Activated CD4-positive, alpha-beta T cell treated with anti-CD3 and anti-CD28 coated beads for 1 hour (primary cell): ENCODE measurements around the gene KCNIP4.

ENCODE experiments used
- DNase-seq: peaks from one replicate; pipeline ENCODE4 v3.0.0-alpha.2; 2020

Gene KCNIP4

DNA sequence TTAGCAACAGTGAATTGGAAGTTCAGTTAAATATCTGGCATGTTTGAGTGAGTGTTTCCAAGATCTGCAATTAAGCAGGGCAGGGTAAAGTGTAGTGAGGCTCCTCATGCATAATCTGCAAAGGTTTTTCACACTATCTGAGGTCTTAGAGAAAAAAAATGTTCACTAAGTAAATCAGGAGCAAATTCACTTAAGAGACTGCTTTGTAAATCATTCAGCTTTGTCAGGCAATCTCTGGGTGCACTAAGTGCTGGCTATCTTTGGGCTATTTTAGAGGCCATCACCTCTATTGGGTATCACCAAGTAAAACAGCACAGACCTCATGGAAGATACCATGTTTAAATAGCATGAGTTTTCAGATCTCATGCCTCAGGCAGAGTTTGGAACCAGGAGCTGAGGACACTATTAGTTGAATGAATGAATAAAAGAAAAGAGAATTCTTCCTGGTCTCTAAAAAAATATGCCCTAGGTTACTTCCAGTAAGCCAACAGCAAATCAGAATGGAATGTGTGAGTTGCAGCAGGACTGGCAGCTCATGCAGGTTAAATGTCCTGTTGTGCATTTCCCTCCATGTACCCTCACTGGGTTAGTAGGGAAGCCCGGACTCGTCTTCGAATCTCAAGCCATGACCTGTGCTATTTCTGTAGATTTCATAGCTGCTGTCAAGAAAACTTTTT lies 195.3 kb downstream of the KCNIP4 start:
- no peak for DNase-seq

- no peak for DNase-seq
Observed at GRCh38 chr4:21752616-21753015, 196.0 kb downstream of the KCNIP4 start.

DNA sequence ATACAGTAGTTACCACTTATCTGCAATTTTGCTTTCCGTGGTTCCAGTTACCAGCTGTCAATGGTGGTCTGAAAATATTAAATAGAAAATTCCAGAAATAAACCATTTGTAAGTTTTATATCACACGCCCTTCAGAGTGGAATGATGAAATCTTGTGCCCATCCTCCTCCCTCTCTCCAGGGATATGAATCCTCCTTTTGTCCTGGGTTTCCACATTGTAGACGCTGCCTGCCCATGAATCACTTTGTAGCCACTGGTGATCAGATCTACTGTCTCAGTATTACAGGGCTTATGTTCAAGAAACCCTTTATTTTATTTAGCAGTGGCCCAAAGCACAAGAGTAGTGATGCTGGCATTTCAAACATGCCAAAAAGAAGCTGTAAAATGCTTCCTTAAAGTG lies 198.6 kb downstream of the KCNIP4 start:
- no peak for DNase-seq

DNA sequence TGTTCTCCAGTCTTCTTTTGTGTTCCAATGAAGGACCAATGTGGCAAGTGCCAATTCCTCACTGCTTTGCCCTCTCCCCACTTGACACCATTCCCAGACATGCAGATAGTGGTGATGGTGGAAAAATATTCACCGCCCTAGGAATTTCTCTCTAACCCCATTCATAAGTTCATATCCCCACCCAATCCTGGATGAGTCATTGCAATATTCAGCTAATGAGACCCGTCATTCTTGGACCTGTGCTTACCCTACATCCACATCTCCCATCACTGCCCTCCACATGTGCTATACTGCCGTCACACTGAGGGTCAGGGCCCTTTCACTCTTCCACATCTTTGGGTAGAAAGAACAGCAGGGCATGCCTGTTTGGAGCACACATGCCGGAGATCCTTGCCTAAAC lies 199.2 kb downstream of the KCNIP4 start:
- DNase-seq, result no peak

DNA sequence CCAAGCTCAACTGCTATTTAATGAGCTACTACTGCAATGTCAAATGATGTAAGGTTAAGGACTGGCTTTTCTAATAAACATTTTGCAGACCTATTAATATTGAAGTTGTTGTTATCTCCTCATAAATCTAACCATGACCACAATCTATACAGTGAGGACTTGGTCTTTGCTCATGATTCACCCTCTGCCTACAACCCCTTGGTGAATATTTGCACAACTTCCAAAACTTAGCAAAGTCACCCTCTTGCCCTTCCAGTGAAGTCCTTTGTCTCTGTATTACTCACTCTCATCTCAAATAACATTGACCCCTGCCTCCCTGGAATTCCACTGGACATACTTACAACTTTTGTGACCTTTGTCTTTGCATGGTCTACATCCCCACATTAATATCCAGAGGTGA lies 204.5 kb downstream of the KCNIP4 start:
- no peak for DNase-seq

GRCh38 chr4:21742326-21742725 lies 206.2 kb downstream of the KCNIP4 start:
- no peak for DNase-seq

GRCh38 chr4:21738821-21739220 lies 209.8 kb downstream of the KCNIP4 start:
- no peak for DNase-seq

GRCh38 chr4:21735866-21736265 lies 212.7 kb downstream of the KCNIP4 start:
- DNase-seq, result no peak

- no peak for DNase-seq
Observed at GRCh38 chr4:21733894-21734630, 214.5 kb downstream of the KCNIP4 start.

DNA sequence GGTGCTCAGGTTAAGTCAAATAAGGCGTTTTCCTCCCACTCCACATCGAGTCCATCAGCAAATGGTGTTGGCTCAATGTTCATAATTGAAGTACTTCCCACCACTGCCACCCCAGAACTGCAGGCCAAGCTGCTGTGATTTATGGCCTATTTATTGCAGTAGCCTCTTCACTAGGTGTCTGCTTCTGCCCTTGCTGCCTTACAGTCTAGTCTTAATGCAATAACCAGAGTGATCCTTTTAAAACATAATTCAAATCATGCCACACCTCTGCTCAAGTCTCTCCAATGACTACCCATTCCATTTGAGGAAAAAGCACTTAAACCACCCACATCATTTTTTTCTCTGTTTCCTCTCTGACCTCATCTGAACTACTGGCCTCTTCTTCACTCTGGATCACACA lies 220.3 kb downstream of the KCNIP4 start:
- DNase-seq, result no peak

- no peak for DNase-seq
Observed at GRCh38 chr4:21726255-21726815, 222.2 kb downstream of the KCNIP4 start.

- no peak for DNase-seq
Observed at GRCh38 chr4:21722157-21722839, 226.3 kb downstream of the KCNIP4 start.

- DNase-seq, result no peak
Observed at GRCh38 chr4:21716531-21716930, 232.0 kb downstream of the KCNIP4 start.

DNA sequence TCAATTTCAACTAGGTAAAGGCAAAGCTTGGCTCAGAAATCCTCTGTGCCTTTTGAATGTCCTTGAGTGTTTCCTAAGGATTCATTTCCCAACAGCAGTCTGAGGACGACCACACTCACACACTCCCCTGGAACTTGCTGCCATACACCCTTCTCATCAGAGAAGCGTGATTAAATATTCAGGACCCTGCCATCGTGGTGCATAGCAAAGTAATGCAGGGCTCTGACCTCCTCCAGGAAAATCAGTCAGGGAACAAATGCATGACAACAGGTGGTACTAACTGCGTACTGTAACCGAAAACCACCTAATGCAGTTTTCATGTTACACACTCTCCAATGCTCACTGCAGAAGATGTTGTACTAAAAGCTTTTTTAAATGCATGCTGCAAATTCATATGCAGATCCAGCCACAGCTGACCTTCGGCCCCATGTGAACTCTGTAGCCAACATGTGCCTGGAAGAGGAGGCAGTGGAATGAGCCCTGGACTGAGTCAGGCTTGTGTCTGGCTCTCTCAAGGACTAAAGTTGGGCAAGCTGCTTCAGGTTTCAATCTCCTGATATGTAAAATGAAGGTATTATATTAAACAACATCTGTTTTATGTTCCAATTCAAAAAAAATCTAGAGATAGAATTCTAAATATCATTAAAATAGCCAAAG lies 238.3 kb downstream of the KCNIP4 start:
- no peak for DNase-seq

GRCh38 chr4:21709761-21710160 lies 238.8 kb downstream of the KCNIP4 start:
- DNase-seq, result no peak

DNA sequence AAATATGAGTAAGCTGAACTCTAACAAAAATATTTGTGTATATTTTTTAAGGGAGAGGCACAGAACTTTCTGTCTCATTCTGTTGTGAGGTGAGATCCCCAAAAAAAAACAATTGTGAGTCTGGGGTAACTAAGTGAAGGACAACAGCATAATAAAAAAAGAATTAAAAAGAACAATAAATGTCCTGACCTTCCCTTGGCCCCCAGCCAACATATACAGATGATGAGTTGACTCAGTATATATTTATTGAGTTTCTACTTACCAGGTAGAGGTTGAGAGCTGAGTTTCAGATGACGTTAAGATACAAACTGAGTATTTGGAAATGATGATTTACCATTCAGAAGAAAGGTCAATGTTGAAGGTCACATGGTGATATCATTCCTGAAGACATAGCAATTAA lies 239.5 kb downstream of the KCNIP4 start:
- DNase-seq, result no peak

DNA sequence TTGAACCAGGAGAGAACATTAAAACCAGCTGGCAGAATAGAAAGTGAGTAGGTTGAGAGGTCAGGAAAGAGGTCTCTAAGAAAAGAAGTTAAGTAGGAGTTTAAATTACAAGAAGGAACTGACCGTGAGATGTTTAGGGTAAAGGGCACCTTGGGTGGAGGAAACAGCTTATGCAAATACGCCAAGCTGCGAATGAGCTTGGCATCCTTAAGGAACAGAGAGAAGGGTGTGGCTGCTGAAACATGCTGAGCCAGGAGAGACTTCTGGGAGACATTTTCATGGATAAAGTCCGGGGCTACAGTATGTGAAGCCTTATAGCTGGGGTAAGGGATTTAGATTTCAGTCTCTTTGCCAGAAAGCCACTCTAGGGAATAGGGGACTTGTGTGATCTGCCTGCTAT lies 249.1 kb downstream of the KCNIP4 start:
- no peak for DNase-seq

GRCh38 chr4:21697583-21697982 lies 251.0 kb downstream of the KCNIP4 start:
- no peak for DNase-seq

DNA sequence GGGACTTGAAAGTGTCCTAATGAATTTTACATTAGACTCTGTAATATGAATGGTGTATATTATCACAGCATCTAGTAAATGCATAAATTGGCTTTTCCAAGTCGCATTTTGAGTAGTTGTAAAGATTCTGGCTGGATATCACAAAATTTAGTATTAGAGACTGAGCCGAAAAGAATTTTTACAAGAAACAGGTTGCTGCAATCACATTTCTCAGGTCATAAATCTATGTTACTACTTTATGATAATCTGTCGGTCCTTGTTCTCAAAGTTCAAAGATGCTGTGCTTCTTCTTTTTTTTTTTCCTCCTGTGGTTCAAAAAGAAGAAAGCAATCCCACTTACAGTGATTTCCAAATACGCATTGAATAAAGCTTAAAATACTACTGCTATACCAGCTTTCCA lies 253.4 kb downstream of the KCNIP4 start:
- DNase-seq, result no peak

DNA sequence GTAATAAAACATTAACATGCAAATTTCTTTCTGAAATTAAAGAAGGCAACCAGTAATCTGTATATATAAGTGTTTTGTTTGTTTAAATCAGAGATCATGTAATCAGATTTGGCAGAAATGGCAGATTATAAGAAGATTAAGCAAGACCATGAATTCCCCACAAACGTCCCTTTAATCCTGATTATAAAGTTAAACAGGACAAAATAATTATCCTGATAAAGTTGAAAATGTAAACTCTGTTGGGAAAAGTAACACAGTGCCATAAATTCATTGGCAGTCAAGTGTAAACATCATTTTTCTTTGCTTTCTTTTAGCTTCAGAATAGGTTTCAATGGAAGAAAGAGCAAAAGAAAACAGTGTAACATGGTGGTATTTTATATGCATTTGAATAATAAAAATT lies 256.3 kb downstream of the KCNIP4 start:
- DNase-seq, result no peak

GRCh38 chr4:21688596-21689265 lies 259.8 kb downstream of the KCNIP4 start:
- no peak for DNase-seq

- DNase-seq, result no peak
Observed at GRCh38 chr4:21685911-21686310, 262.7 kb downstream of the KCNIP4 start.
